ENCODE data around the gene AGTPBP1. TPM values are rescaled to one million over a fixed set of nuclear protein-coding genes. Genes with fewer than 3 reads are reported as not detected.
A peak's percentile ranks its signal among the peaks of the same experiment; 100 is the strongest.

Gene AGTPBP1
- total RNA-seq, 1 donor from 2014 or later, result 68.0 TPM

GRCh38 chr9:85653153-85653552, 88.6 kb downstream of the AGTPBP1 start:
- intact Hi-C loops (cut with DNase I), result no loop called here
- ATAC-seq (no peak), DNase-seq (ENCODE audit: missing footprints) (no peak)

GRCh38 chr9:85647571-85647970, 94.2 kb downstream of the AGTPBP1 start:
- no peak for ATAC-seq
- intact Hi-C loops (cut with DNase I), result no loop called here

GRCh38 chr9:85645909-85646627, 95.7 kb downstream of the AGTPBP1 start:
- no peak for ATAC-seq
- intact Hi-C loops (cut with DNase I), result no loop called here

More at GRCh38 chr9:85647571-85647970, 94.2 kb downstream of the AGTPBP1 start:
- DNase-seq (ENCODE audit: missing footprints), result no peak

GRCh38 chr9:85640425-85640824, 101.3 kb downstream of the AGTPBP1 start:
- ATAC-seq (no peak), DNase-seq (ENCODE audit: missing footprints) (no peak)
- intact Hi-C loops (cut with DNase I), result no loop called here

More at GRCh38 chr9:85645909-85646627, 95.7 kb downstream of the AGTPBP1 start:
- DNase-seq (ENCODE audit: missing footprints), result no peak

GRCh38 chr9:85639675-85640186, 102.0 kb downstream of the AGTPBP1 start:
- ATAC-seq (no peak), DNase-seq (ENCODE audit: missing footprints) (no peak)
- intact Hi-C loops (cut with DNase I), result no loop called here

- intact Hi-C loops (cut with DNase I), result no loop called here
- DNase-seq (ENCODE audit: missing footprints) (no peak), ATAC-seq (no peak)
These were observed 109.9 kb downstream of the AGTPBP1 start for GRCh38 chr9:85631809-85632208.

- intact Hi-C loops (cut with DNase I), result no loop called here
- ATAC-seq (no peak), DNase-seq (ENCODE audit: missing footprints) (no peak)
These were observed 111.1 kb downstream of the AGTPBP1 start for GRCh38 chr9:85630676-85631075.

GRCh38 chr9:85617141-85617670, 124.5 kb downstream of the AGTPBP1 start:
- intact Hi-C loops (cut with DNase I), result no loop called here
- no peak for DNase-seq (ENCODE audit: missing footprints)
- no peak for ATAC-seq

- no peak for DNase-seq (ENCODE audit: missing footprints)
- ATAC-seq, result no peak
- intact Hi-C loops (cut with DNase I), result no loop called here
These were observed 126.0 kb downstream of the AGTPBP1 start for GRCh38 chr9:85615792-85616191.

GRCh38 chr9:85610074-85610860, 131.5 kb downstream of the AGTPBP1 start:
- DNase-seq (ENCODE audit: missing footprints) (no peak), ATAC-seq (peak; percentile 69)
- intact Hi-C loops (cut with DNase I), result loop anchor here (5.0 kb wide), 2 partner anchors 103 to 1213 kb away; no protein-coding TSS in a partner anchor

GRCh38 chr9:85605905-85606304, 135.8 kb downstream of the AGTPBP1 start:
- no peak for DNase-seq (ENCODE audit: missing footprints)
- intact Hi-C loops (cut with DNase I), result no loop called here
- ATAC-seq, result no peak

- intact Hi-C loops (cut with DNase I), result no loop called here
- ATAC-seq (peak; percentile 27), DNase-seq (ENCODE audit: missing footprints) (no peak)
These were observed 137.8 kb downstream of the AGTPBP1 start for GRCh38 chr9:85603936-85604335.

GRCh38 chr9:85602742-85603141, 139.0 kb downstream of the AGTPBP1 start:
- intact Hi-C loops (cut with DNase I), result no loop called here
- peak; percentile 37 for ATAC-seq
- no peak for DNase-seq (ENCODE audit: missing footprints)

GRCh38 chr9:85600675-85601263, 141.0 kb downstream of the AGTPBP1 start:
- DNase-seq (ENCODE audit: missing footprints), result no peak
- peak; percentile 56 for ATAC-seq
- intact Hi-C loops (cut with DNase I), result no loop called here

- no peak for ATAC-seq
- intact Hi-C loops (cut with DNase I), result no loop called here
These were observed 142.1 kb downstream of the AGTPBP1 start for GRCh38 chr9:85599540-85600105.

GRCh38 chr9:85594316-85594715, 147.4 kb downstream of the AGTPBP1 start:
- intact Hi-C loops (cut with DNase I), result no loop called here
- ATAC-seq (no peak), DNase-seq (ENCODE audit: missing footprints) (no peak)

More at GRCh38 chr9:85599540-85600105, 142.1 kb downstream of the AGTPBP1 start:
- no peak for DNase-seq (ENCODE audit: missing footprints)

- ATAC-seq (no peak), DNase-seq (ENCODE audit: missing footprints) (no peak)
- intact Hi-C loops (cut with DNase I), result no loop called here
These were observed 155.1 kb downstream of the AGTPBP1 start for GRCh38 chr9:85586684-85587083.

GRCh38 chr9:85577353-85577952, 164.3 kb downstream of the AGTPBP1 start:
- no peak for ATAC-seq
- intact Hi-C loops (cut with DNase I), result no loop called here
- no peak for DNase-seq (ENCODE audit: missing footprints)

Data from Right ventricle myocardium inferior (tissue), 1 donor.